ENCODE measurements around the gene BTBD3.

BTBD3 gene

DNA sequence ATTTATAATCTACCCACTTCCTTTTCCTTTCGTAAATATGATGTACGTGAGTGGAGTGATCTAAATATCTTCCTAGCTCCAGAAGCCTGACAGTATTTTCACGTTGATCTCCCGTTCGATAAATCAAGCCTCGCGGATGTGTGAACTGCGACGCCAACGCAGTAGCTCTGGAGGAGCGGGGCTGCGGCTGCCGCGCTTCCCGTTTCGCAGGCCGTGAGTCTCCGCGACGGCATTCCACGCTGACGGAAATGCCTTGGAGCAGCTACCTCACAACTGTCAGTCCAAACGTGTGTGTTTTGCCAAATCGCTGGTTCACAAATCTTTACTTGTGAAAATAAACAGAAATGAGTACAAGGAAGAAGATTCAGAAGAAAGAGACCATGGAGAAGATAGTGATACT is 41.2 kb downstream of the BTBD3 start:
- no peak for DNase-seq (ENCODE audit: low read depth)
- TF ChIP-seq, protein P1, sequence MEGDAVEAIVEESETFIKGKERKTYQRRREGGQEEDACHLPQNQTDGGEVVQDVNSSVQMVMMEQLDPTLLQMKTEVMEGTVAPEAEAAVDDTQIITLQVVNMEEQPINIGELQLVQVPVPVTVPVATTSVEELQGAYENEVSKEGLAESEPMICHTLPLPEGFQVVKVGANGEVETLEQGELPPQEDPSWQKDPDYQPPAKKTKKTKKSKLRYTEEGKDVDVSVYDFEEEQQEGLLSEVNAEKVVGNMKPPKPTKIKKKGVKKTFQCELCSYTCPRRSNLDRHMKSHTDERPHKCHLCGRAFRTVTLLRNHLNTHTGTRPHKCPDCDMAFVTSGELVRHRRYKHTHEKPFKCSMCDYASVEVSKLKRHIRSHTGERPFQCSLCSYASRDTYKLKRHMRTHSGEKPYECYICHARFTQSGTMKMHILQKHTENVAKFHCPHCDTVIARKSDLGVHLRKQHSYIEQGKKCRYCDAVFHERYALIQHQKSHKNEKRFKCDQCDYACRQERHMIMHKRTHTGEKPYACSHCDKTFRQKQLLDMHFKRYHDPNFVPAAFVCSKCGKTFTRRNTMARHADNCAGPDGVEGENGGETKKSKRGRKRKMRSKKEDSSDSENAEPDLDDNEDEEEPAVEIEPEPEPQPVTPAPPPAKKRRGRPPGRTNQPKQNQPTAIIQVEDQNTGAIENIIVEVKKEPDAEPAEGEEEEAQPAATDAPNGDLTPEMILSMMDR (conservative IDR thresholded peaks at IDR 0.05; ENCODE audit: low read depth, low read length): no peak
- H3K4me3 ChIP-seq (ENCODE audit: low read length): no peak overlapping the region

DNA sequence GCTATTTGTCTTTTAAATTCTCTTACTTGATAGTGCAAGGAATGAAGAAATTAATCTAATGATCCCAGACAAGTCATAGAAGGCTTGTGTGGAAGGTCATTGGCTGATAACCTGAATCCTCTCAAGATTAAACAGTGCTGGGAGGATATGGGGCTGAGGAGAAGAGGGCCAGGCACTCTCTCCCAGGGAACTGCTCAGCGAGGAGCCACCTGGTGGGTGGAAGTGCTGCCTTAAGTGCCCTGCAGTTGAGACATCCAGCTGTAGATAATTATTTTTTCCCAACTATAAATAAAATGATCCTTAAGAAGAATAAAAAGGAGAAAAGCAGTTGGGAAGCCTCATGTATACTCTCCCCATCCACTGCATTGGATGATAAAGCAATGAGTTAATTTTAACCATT is 47.9 kb downstream of the BTBD3 start:
- TF ChIP-seq, protein P1 (conservative IDR thresholded peaks at IDR 0.05; ENCODE audit: low read depth, low read length): peak; percentile 13
- no peak overlapping the region for H3K4me3 ChIP-seq (ENCODE audit: low read length)
- DNase-seq (ENCODE audit: low read depth): no peak

DNA sequence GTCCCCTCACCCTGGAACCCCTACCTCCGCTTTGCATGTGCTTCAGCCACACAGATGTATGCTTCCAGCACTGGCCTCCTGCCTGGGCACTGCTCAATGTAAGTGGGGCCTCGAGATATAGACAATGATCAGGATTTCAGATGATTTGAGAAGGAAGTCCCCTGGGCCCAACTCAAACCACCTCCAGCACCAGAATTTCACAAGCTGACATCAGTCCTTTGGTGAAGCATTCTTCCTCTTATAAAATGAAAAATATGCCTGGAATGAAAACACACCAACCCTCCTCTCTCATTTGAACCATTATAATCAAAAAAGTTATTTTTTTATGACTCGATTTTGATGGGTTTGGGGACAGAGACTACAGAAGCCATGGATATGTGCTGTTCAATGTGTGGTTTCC is 48.5 kb downstream of the BTBD3 start:
- no peak overlapping the region for H3K4me3 ChIP-seq (ENCODE audit: low read length)
- DNase-seq (ENCODE audit: low read depth): no peak
- TF ChIP-seq, protein P1 (conservative IDR thresholded peaks at IDR 0.05; ENCODE audit: low read depth, low read length): no peak

DNA sequence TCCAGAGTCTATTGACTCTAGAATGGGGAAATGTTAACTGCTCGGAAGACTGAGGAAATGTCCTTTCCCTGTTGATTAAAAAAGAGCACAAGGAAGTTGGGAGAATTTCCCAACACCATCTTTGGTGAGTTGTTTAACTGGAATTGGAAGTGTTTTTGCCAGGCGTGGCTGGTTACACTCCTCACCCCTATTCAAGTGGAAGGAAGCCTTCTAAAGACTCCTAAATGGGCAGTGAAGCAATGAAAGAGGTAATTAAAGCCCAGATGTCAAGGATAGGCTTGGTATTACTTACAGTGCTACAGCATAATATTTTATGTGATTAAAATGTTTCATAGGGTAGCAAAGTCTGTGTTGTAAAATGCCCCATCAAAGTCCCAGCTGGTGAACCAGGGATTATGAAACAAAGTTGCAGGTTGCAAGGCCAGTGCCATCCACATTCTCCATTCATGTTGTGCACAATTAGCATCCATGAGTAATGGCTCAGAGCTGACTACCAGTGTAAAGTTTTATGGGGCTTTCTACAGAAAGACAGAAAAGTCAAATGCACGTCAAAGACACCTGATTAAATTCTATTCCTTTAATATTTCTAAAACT is 52.6 kb downstream of the BTBD3 start:
- no peak overlapping the region for H3K4me3 ChIP-seq (ENCODE audit: low read length)
- DNase-seq (ENCODE audit: low read depth): no peak
- TF ChIP-seq, protein P1 (conservative IDR thresholded peaks at IDR 0.05; ENCODE audit: low read depth, low read length): no peak

DNA sequence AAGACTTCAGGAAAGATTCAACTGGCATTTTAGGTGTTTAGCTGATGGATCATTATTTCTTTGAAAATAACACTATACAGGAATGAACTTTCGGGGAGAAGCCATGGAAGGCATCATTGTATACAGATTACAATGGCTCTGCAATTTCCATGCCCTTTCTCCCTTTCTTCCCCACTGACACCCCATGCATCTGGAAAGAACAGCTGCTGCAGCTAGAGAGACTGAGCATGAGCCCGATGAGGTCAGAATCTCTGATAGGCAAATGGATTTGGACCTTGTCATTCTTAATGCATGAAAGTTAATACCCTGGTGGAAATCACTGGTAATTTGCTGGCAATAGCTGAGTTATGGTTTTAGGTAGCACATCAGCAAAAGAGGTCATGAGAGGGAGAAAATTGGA is 54.8 kb downstream of the BTBD3 start:
- no peak overlapping the region for H3K4me3 ChIP-seq (ENCODE audit: low read length)
- no peak for DNase-seq (ENCODE audit: low read depth)
- TF ChIP-seq, protein P1 (conservative IDR thresholded peaks at IDR 0.05; ENCODE audit: low read depth, low read length): no peak
